Suppressor macrophage treated with lipopolysaccharide for 1 hour (primary cell): ENCODE results near the gene MXI1.

Experiments used
- DNase-seq, 3 donors: peaks; one replicate each; pipeline ENCODE4 v3.0.0-alpha.2; 2020 to 2022

MXI1 gene

GRCh38 chr10:110207011-110207804, at the start of gene MXI1:
Gene MXI1 (plus strand): TSS chr10:110207605. CDS start chr10:110207809, 204 bp downstream.
- DNase-seq: peak; percentile 71 to 79 (median 73)

GRCh38 chr10:110158051-110159005, 49.1 kb upstream of the MXI1 start:
- no peak for DNase-seq

- no peak for DNase-seq
Measured at GRCh38 chr10:110160081-110160480, 47.3 kb upstream of the MXI1 start.

GRCh38 chr10:110160522-110160921, 46.9 kb upstream of the MXI1 start:
- peak in 1 of 3 donors; percentile 46 for DNase-seq

GRCh38 chr10:110162741-110163145, 44.7 kb upstream of the MXI1 start:
- peak; percentile 36 to 46 (median 36) for DNase-seq

- peak; percentile 37 to 57 (median 49) for DNase-seq
Measured at GRCh38 chr10:110163192-110163773, 44.1 kb upstream of the MXI1 start.

GRCh38 chr10:110163841-110164240, 43.6 kb upstream of the MXI1 start:
- no peak for DNase-seq

- no peak for DNase-seq
Measured at GRCh38 chr10:110165239-110165638, 42.2 kb upstream of the MXI1 start.

GRCh38 chr10:110167149-110167548, 40.3 kb upstream of the MXI1 start:
- DNase-seq: no peak

- peak in 2 of 3 donors; percentile 40 to 43 for DNase-seq
Measured at GRCh38 chr10:110168601-110169481, 38.6 kb upstream of the MXI1 start.

GRCh38 chr10:110169586-110169985, 37.8 kb upstream of the MXI1 start:
- DNase-seq: no peak

- DNase-seq: peak in 1 of 3 donors; percentile 42
Measured at GRCh38 chr10:110170142-110170971, 37.0 kb upstream of the MXI1 start.

- DNase-seq: no peak
Measured at GRCh38 chr10:110171032-110171431, 36.4 kb upstream of the MXI1 start.

- DNase-seq: no peak
Measured at GRCh38 chr10:110172155-110172554, 35.2 kb upstream of the MXI1 start.

GRCh38 chr10:110174201-110174600, 33.2 kb upstream of the MXI1 start:
- no peak for DNase-seq

- peak; percentile 42 to 49 (median 48) for DNase-seq
Measured at GRCh38 chr10:110174816-110175215, 32.6 kb upstream of the MXI1 start.

GRCh38 chr10:110175406-110175805, 32.0 kb upstream of the MXI1 start:
- no peak for DNase-seq

GRCh38 chr10:110176141-110177030, 31.0 kb upstream of the MXI1 start:
- peak; percentile 38 to 47 (median 43) for DNase-seq

- DNase-seq: no peak
Measured at GRCh38 chr10:110179220-110179619, 28.2 kb upstream of the MXI1 start.

GRCh38 chr10:110181451-110181850, 26.0 kb upstream of the MXI1 start:
- DNase-seq: no peak
